Heart left ventricle (tissue), 16 donors: Measurements from ENCODE around the gene SLC2A9. TPM values are rescaled to one million over a fixed set of nuclear protein-coding genes. Genes with fewer than 3 reads are reported as not detected.

Experiments
- ATAC-seq, 4 donors: fragments of 200-7000 bp; cut with Tn5 transposase; one replicate each; pipeline ENCODE4 v1.9.1; 2020 to 2022; ENCODE audit warnings: moderate library complexity in 4 of 4, mild to moderate bottlenecking in 3 of 4, moderate number of reproducible peaks in 1 of 4
- DNase-seq, 5 donors: peaks; one replicate each; pipeline ENCODE4 v3.0.0-alpha.2; 2020
- H3K27ac ChIP-seq, 12 donors: fragments of 200-600 bp; sonication (generic) in 4 of 12; one replicate each; pipeline versions ENCODE4 v1.5.0 to v1.8.0; 2016 to 2022; ENCODE audit warnings: mild to moderate bottlenecking in 2 of 12
- H3K27me3 ChIP-seq, 9 donors: fragments of 200-600 bp; sonication (generic) in 2 of 9; one replicate each; pipeline versions ENCODE4 v1.5.1 to v1.8.0; 2016 to 2022; ENCODE audit warnings: mild to moderate bottlenecking in 3 of 9
- H3K36me3 ChIP-seq, 9 donors: fragments of 200-600 bp; sonication (generic) in 2 of 9; one replicate each; pipeline versions ENCODE4 v1.5.0 to v1.8.0; 2018 to 2022; ENCODE audit warnings: mild to moderate bottlenecking in 2 of 9
- H3K4me1 ChIP-seq, 12 donors: fragments of 200-600 bp; sonication (generic) in 4 of 12; one replicate each; pipeline versions ENCODE4 v1.5.0 to v1.8.0; 2016 to 2022; ENCODE audit warnings: mild to moderate bottlenecking in 3 of 12
- H3K4me3 ChIP-seq, 12 donors: fragments of 200-600 bp; sonication (generic) in 4 of 12; one replicate each; pipeline versions ENCODE4 v1.5.0 to v1.8.0; 2017 to 2022; ENCODE audit warnings: mild to moderate bottlenecking in 9 of 12, moderate library complexity in 4 of 12
- H3K9me3 ChIP-seq, 12 donors: fragments of 200-600 bp; sonication (generic) in 4 of 12; one replicate each; pipeline versions ENCODE4 v1.5.0 to v1.8.0; 2016 to 2022; ENCODE audit warnings: mild to moderate bottlenecking in 1 of 12
- CTCF ChIP-seq, 12 donors: fragments of 200-600 bp; sonication (generic) in 4 of 12; IDR thresholded peaks; one replicate each; pipeline versions ENCODE4 v1.5.0 to v1.8.0; 2018 to 2022; ENCODE audit warnings: antibody characterized with exemption in 12 of 12, mild to moderate bottlenecking in 5 of 12
- POLR2A ChIP-seq, 2 donors: fragments of 450-650 bp; IDR thresholded peaks; one replicate each; pipeline ENCODE4 v1.6.1; 2017; ENCODE audit warnings: antibody characterized with exemption in 2 of 2, mild to moderate bottlenecking in 2 of 2, moderate library complexity in 2 of 2
- WGBS, 4 donors: extraction: QIAGEN DNeasy Blood & Tissue Kit in 2 of 4; methylation state at CpG; one replicate each; pipeline versions ENCODE4 v1.1.5 to v1.1.7; 2013 to 2018; 5-methylcytosine and 5-hydroxymethylcytosine counted together
- intact Hi-C, 10 donors: fragments of 100-400 bp; cut with DNase I; formaldehyde crosslinking; loops; one replicate each; pipeline versions ENCODE4 v1.11.1 to v1.14.2; 2022
- polyA plus RNA-seq, 2 donors: library from polyadenylated mRNA; stranded (reverse); fragments of 200-250 nt; gene quantifications; one replicate each; pipeline ENCODE4 v1.2.3, GENCODE V29; 2013
- total RNA-seq, 9 donors: library from RNA; depleted of rRNA in 2 of 9; stranded (reverse); fragments of >200 nt in 2 of 9; fragmentation: NEBNext Ultra II Directional in 3 of 9; extraction: Animal tissue kit (Norgen Biotek cat#: 25700) in 3 of 9; gene quantifications; one replicate each; pipeline versions ENCODE4 v1.1.0 to v1.2.4, GENCODE V29; 2016 to 2023
- donor health status: ischemic (EF 13 %, LVEDD 7.1; RV severe dilation, severe dysfunction).
- donor health status: healthy with polysubstance abuse.
- donor health status: DM: no; HTN: yes; CAD: no.
- donor health status: DM: no; HTN: no; CAD: no.
- donor health status: ischemic (EF 25% LVEDD 6.9; RV normal size, moderate dysfunction).
- donor health status: ischemic (EF 25% LVEDD 5.7; RV mildly dilated, moderate dysfunction).
- donor health status: healthy.
- donor health status: DM: yes; HTN: yes; CAD: no.
- donor health status: ischemic (EF 35%, LVEDD 5.7; RV mildly dilated, moderate dysfunction).
- donor health status: nonischemic (EF 11% LVEDD 7.7; RV severe dilation, severe dysfunction).
- donor health status: DM: yes; HTN: yes; CAD: no.
- donor health status: PGD.
- donor health status: ischemic (EF 29% LVEDD 5.4; RV normal size, mild dysfunction).
- donor health status: nonischemic (EF 23%, LVEDD 6.1; RV moderate dilation, normal function).

SLC2A9 gene
- total and polyA plus RNA-seq, 11 donors = 1.6 to 15.1 (median 5.1) TPM

GRCh38 chr4:9816285-9816684 lies 205.0 kb downstream of the SLC2A9 start:
- H3K4me3 ChIP-seq = no peak overlapping the region
- peaks cover 0 to 5% (median 0%) of the 10 kb centered on the region in 12 donors for H3K4me1 ChIP-seq
- no peaks in the 10 kb centered on the region for H3K36me3 ChIP-seq
- WGBS, 4 donors = 91 to 95% (median 93%) methylated on average over 3 of the region's 3 CpGs
- H3K9me3 ChIP-seq = peaks cover 0 to 2% (median 0%) of the 10 kb centered on the region in 12 donors
- no peak for DNase-seq
- H3K27ac ChIP-seq = no peak overlapping the region
- no peak for TF ChIP-seq POLR2A (IDR thresholded peaks at IDR 0.05)
- no peak for TF ChIP-seq CTCF (IDR thresholded peaks at IDR 0.05)
- ATAC-seq = no peak
- intact Hi-C loops = no loop called here
- no peaks in the 10 kb centered on the region for H3K27me3 ChIP-seq

GRCh38 chr4:9812501-9813340 lies 208.6 kb downstream of the SLC2A9 start:
- Histone ChIP-seq H3K4me3 (no peak overlapping the region), H3K36me3 (no peaks in the 10 kb centered on the region), H3K9me3 (no peaks in the 10 kb centered on the region), H3K27me3 (peaks cover 0 to 3% (median 0%) of the 10 kb centered on the region in 9 donors), H3K4me1 (peaks cover 0 to 5% (median 0%) of the 10 kb centered on the region in 12 donors), H3K27ac (peak overlapping the region in 1 of 12 donors; percentile 4)
- WGBS, 4 donors = 42 to 50% (median 43%) methylated on average over 4 of the region's 4 CpGs
- intact Hi-C loops = no loop called here
- TF ChIP-seq CTCF (IDR thresholded peaks at IDR 0.05) (no peak), POLR2A (IDR thresholded peaks at IDR 0.05) (no peak)
- peak in 3 of 4 donors; percentile 41 to 74 (median 45) for ATAC-seq
- no peak for DNase-seq

GRCh38 chr4:9811806-9812205 lies 209.5 kb downstream of the SLC2A9 start:
- TF ChIP-seq POLR2A (IDR thresholded peaks at IDR 0.05) (no peak), CTCF (IDR thresholded peaks at IDR 0.05) (no peak)
- DNase-seq (no peak), ATAC-seq (no peak)
- Histone ChIP-seq H3K4me1 (peaks cover 0 to 5% (median 0%) of the 10 kb centered on the region in 12 donors), H3K9me3 (no peaks in the 10 kb centered on the region), H3K27ac (no peak overlapping the region), H3K36me3 (no peaks in the 10 kb centered on the region), H3K4me3 (no peak overlapping the region), H3K27me3 (peaks cover 0 to 3% (median 0%) of the 10 kb centered on the region in 9 donors)
- 71 to 81% (median 76%) methylated on average over 3 of the region's 3 CpGs for WGBS, 4 donors
- intact Hi-C loops = no loop called here

- WGBS, 4 donors = 72 to 85% (median 84%) methylated on average over 5 of the region's 5 CpGs
- no peaks in the 10 kb centered on the region for H3K36me3 ChIP-seq
- intact Hi-C loops = no loop called here
- peaks cover 0 to 10% (median 0%) of the 10 kb centered on the region in 9 donors for H3K27me3 ChIP-seq
- no peak overlapping the region for H3K27ac ChIP-seq
- peaks cover 0 to 5% (median 0%) of the 10 kb centered on the region in 12 donors for H3K4me1 ChIP-seq
- TF ChIP-seq CTCF (IDR thresholded peaks at IDR 0.05) (no peak), POLR2A (IDR thresholded peaks at IDR 0.05) (no peak)
- no peaks in the 10 kb centered on the region for H3K9me3 ChIP-seq
- no peak overlapping the region for H3K4me3 ChIP-seq
- DNase-seq (no peak), ATAC-seq (no peak)
These were observed 213.2 kb downstream of the SLC2A9 start for GRCh38 chr4:9808077-9808476.
